GM12878 (cell line): ENCODE data around the gene MPV17. TPM values are rescaled to one million over a fixed set of nuclear protein-coding genes. Genes with fewer than 3 reads are reported as not detected.

Source experiments
- BACH1 ChIP-seq: fragments of 450-650 bp; IDR thresholded peaks from 2 replicates; pipeline ENCODE4 v1.6.1; 2017; ENCODE audit warnings: mild to moderate bottlenecking, borderline replicate concordance
- BCL11A ChIP-seq: IDR thresholded peaks from 2 replicates; pipeline ENCODE4 v1.6.1; 2011; ENCODE audit warnings: low read depth, low read length
- CBX3 ChIP-seq: fragments of 200-600 bp; sonication (generic); IDR thresholded peaks from 2 replicates; pipeline ENCODE4 v1.6.1; 2016; ENCODE audit warnings: low read depth, borderline replicate concordance
- GATAD2B ChIP-seq: fragments of 450-650 bp; conservative IDR thresholded peaks from 2 replicates; pipeline ENCODE4 v1.6.1; 2017; ENCODE audit warnings: low read depth, mild to moderate bottlenecking, moderate library complexity
- HDGF ChIP-seq: fragments of 450-650 bp; IDR thresholded peaks from 2 replicates; pipeline ENCODE4 v1.6.1; 2016; ENCODE audit warnings: antibody characterized with exemption
- NBN ChIP-seq: fragments of 450-650 bp; IDR thresholded peaks from 2 replicates; pipeline ENCODE4 v1.6.1; 2016
- ZNF217 ChIP-seq: fragments of 450-650 bp; IDR thresholded peaks from 2 replicates; pipeline ENCODE4 v1.6.1; 2017; ENCODE audit warnings: antibody characterized with exemption, mild to moderate bottlenecking
- polyA plus RNA-seq, 11 experiments: library from polyadenylated mRNA; depleted of rRNA in 4 of 11; unstranded in 6 of 11; stranded (reverse) in 5 of 11; fragments of >200 nt; fragmentation: Nextera tagmentation in 4 of 11; fragmentation: Illumina TruSeq in 1 of 11; extraction: Ambion mirVana in 4 of 11; extraction: Trizol in 1 of 11; gene quantifications; 1 replicate in 1 of 11; 2 replicates in 10 of 11; pipeline versions ENCODE4 v1.2.1 to v1.2.3, GENCODE V29; 2011 to 2016; ENCODE audit warnings: inconsistent platforms in 2 of 11, missing spikeins in 2 of 11, low read depth in 1 of 11
- total RNA-seq, 4 experiments: library from RNA; depleted of rRNA in 3 of 4; stranded (reverse); fragments of >200 nt in 3 of 4; fragmentation: Illumina TruSeq in 1 of 4; extraction: Trizol in 1 of 4; gene quantifications; 2 replicates each; pipeline versions ENCODE4 v1.2.1 to v1.2.3, GENCODE V29; 2013 to 2021
- TF ChIP-seq, protein P1 (sequence below): fragments of 450-650 bp; IDR thresholded peaks from 2 replicates; pipeline ENCODE4 v1.6.1; 2018; ENCODE audit warnings: mild to moderate bottlenecking, low read depth, moderate library complexity; ENCODE audit not compliant: partially characterized antibody
- TF ChIP-seq, protein P2 (sequence below): IDR thresholded peaks from 2 replicates; pipeline ENCODE4 v1.6.1; 2011; ENCODE audit warnings: borderline replicate concordance, low read depth, mild to moderate bottlenecking, moderate library complexity, mixed read lengths, low read length; ENCODE audit not compliant: insufficient read depth; ENCODE audit errors: extremely low read length
- TF ChIP-seq, protein P3 (sequence below): IDR thresholded peaks from 2 replicates; pipeline ENCODE4 v1.6.1; 2012; ENCODE audit warnings: low read depth, low read length, improper control_type of control experiment
- TF ChIP-seq, protein P4 (sequence below): IDR thresholded peaks from 2 replicates; pipeline ENCODE4 v1.6.1; 2012; ENCODE audit warnings: improper control_type of control experiment, low read depth, low read length; ENCODE audit not compliant: insufficient replicate concordance
- TF ChIP-seq, protein P5 (sequence below): fragments of 450-650 bp; IDR thresholded peaks from 2 replicates; pipeline ENCODE4 v1.6.1; 2017; ENCODE audit warnings: mild to moderate bottlenecking, moderate library complexity

The MPV17 gene
- total and polyA plus RNA-seq, 10 of the 15 experiments (the other 5 are each of a cell fraction or from before 2014, with no cell fraction given) = 63.4 to 143 (median 89.0) TPM

DNA sequence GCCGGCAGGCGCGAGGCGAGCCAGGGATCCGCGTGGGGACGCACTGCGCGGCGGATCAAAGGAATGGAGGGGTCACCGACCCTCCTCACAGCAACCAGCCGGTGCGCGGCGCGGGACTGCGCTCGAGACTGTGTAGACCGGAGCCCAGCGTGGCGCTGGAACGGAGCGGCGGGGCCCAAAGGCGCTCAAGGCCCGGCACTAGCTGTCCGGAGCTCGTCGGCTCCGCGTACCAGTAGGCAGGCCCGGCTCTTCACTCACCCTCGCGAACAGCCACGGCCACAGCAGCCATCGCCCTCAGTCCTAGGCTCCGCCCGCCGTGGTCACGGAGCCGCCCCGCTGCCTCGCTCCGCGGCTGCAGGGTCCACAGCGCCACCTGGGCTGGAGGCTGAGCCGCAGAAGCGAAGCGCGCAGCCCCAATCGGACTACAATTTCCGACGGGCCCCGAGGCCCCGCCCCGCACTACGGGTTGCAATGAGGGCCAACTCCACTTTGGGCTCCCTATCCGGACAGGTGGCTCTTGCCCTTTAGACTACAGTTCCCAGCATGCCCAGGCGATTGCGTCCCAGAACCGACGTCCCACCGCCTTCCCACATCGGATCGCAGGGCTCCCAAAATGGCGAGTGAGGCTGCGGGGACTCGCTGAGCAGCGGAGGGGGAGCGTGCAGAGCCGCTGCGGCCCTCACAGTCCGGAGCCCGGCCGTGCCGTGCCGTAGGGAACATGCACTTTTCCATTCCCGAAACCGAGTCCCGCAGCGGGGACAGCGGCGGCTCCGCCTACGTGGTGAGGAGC is 47.3 kb upstream of the MPV17 start, which contains the start of the genes EIF2B4 and SNX17 (continued):
- TF ChIP-seq, protein P1, sequence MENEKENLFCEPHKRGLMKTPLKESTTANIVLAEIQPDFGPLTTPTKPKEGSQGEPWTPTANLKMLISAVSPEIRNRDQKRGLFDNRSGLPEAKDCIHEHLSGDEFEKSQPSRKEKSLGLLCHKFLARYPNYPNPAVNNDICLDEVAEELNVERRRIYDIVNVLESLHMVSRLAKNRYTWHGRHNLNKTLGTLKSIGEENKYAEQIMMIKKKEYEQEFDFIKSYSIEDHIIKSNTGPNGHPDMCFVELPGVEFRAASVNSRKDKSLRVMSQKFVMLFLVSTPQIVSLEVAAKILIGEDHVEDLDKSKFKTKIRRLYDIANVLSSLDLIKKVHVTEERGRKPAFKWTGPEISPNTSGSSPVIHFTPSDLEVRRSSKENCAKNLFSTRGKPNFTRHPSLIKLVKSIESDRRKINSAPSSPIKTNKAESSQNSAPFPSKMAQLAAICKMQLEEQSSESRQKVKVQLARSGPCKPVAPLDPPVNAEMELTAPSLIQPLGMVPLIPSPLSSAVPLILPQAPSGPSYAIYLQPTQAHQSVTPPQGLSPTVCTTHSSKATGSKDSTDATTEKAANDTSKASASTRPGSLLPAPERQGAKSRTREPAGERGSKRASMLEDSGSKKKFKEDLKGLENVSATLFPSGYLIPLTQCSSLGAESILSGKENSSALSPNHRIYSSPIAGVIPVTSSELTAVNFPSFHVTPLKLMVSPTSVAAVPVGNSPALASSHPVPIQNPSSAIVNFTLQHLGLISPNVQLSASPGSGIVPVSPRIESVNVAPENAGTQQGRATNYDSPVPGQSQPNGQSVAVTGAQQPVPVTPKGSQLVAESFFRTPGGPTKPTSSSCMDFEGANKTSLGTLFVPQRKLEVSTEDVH = no peak
- TF ChIP-seq, protein P2, sequence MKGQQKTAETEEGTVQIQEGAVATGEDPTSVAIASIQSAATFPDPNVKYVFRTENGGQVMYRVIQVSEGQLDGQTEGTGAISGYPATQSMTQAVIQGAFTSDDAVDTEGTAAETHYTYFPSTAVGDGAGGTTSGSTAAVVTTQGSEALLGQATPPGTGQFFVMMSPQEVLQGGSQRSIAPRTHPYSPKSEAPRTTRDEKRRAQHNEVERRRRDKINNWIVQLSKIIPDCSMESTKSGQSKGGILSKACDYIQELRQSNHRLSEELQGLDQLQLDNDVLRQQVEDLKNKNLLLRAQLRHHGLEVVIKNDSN = peak; percentile 50
- peak; percentile 74 for TF ChIP-seq GATAD2B
- TF ChIP-seq, protein P3, sequence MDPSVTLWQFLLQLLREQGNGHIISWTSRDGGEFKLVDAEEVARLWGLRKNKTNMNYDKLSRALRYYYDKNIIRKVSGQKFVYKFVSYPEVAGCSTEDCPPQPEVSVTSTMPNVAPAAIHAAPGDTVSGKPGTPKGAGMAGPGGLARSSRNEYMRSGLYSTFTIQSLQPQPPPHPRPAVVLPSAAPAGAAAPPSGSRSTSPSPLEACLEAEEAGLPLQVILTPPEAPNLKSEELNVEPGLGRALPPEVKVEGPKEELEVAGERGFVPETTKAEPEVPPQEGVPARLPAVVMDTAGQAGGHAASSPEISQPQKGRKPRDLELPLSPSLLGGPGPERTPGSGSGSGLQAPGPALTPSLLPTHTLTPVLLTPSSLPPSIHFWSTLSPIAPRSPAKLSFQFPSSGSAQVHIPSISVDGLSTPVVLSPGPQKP = peak; percentile 75; the same call in 1 of the 2 replicates
- TF ChIP-seq HDGF = peak; percentile 74; the same call in 1 of the 2 replicates
- TF ChIP-seq ZNF217 = no peak
- TF ChIP-seq BACH1 = peak; percentile 93
- TF ChIP-seq, protein P4, sequence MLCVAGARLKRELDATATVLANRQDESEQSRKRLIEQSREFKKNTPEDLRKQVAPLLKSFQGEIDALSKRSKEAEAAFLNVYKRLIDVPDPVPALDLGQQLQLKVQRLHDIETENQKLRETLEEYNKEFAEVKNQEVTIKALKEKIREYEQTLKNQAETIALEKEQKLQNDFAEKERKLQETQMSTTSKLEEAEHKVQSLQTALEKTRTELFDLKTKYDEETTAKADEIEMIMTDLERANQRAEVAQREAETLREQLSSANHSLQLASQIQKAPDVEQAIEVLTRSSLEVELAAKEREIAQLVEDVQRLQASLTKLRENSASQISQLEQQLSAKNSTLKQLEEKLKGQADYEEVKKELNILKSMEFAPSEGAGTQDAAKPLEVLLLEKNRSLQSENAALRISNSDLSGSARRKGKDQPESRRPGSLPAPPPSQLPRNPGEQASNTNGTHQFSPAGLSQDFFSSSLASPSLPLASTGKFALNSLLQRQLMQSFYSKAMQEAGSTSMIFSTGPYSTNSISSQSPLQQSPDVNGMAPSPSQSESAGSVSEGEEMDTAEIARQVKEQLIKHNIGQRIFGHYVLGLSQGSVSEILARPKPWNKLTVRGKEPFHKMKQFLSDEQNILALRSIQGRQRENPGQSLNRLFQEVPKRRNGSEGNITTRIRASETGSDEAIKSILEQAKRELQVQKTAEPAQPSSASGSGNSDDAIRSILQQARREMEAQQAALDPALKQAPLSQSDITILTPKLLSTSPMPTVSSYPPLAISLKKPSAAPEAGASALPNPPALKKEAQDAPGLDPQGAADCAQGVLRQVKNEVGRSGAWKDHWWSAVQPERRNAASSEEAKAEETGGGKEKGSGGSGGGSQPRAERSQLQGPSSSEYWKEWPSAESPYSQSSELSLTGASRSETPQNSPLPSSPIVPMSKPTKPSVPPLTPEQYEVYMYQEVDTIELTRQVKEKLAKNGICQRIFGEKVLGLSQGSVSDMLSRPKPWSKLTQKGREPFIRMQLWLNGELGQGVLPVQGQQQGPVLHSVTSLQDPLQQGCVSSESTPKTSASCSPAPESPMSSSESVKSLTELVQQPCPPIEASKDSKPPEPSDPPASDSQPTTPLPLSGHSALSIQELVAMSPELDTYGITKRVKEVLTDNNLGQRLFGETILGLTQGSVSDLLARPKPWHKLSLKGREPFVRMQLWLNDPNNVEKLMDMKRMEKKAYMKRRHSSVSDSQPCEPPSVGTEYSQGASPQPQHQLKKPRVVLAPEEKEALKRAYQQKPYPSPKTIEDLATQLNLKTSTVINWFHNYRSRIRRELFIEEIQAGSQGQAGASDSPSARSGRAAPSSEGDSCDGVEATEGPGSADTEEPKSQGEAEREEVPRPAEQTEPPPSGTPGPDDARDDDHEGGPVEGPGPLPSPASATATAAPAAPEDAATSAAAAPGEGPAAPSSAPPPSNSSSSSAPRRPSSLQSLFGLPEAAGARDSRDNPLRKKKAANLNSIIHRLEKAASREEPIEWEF = no peak
- no peak for TF ChIP-seq BCL11A
- no peak for TF ChIP-seq CBX3
- TF ChIP-seq, protein P5, sequence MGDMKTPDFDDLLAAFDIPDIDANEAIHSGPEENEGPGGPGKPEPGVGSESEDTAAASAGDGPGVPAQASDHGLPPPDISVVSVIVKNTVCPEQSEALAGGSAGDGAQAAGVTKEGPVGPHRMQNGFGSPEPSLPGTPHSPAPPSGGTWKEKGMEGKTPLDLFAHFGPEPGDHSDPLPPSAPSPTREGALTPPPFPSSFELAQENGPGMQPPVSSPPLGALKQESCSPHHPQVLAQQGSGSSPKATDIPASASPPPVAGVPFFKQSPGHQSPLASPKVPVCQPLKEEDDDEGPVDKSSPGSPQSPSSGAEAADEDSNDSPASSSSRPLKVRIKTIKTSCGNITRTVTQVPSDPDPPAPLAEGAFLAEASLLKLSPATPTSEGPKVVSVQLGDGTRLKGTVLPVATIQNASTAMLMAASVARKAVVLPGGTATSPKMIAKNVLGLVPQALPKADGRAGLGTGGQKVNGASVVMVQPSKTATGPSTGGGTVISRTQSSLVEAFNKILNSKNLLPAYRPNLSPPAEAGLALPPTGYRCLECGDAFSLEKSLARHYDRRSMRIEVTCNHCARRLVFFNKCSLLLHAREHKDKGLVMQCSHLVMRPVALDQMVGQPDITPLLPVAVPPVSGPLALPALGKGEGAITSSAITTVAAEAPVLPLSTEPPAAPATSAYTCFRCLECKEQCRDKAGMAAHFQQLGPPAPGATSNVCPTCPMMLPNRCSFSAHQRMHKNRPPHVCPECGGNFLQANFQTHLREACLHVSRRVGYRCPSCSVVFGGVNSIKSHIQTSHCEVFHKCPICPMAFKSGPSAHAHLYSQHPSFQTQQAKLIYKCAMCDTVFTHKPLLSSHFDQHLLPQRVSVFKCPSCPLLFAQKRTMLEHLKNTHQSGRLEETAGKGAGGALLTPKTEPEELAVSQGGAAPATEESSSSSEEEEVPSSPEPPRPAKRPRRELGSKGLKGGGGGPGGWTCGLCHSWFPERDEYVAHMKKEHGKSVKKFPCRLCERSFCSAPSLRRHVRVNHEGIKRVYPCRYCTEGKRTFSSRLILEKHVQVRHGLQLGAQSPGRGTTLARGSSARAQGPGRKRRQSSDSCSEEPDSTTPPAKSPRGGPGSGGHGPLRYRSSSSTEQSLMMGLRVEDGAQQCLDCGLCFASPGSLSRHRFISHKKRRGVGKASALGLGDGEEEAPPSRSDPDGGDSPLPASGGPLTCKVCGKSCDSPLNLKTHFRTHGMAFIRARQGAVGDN = no peak
- peak; percentile 91 for TF ChIP-seq NBN
